GM19238 (cell line): Measurements from ENCODE around the gene MSL1.

Experiments used
- DNase-seq: peaks from one replicate; pipeline ENCODE4 v3.0.0; 2011; ENCODE audit warnings: low spot score; ENCODE audit not compliant: insufficient read length

The MSL1 gene

DNA sequence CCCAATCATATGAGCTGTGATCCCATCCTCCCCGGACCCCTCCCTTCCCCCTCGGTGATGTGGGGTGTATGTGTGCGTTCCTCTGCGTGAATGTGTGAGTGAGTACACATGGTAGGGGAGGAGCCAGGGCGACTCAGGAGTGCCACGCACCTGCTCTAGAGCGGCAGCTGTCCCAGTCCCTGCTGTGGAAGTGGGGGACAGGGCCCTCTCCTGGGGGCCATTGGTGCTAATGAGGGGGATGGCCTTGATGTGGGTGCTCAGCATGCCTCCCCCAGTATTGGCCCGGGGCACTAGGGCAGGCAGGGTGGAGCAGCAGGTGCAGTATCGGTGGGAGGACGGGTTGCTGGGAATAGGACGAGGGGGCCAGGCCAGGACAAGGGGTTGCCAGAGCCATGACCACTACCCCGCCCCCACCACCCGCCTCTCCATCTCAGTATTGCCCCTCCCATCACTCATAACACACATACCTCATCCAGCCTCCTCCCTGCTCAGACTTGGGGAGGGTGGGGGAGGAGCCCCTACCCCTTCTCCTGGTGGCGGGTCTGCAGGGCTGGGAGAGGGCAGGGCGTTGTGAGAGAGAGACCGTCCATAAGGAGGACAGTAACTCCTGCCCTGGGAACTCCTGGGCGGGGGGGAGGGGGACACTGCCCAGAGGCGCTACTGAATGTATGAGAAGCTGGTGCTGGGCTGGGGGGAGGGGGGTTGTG, 29.9 kb upstream of the MSL1 start:
- no peak for DNase-seq

DNA sequence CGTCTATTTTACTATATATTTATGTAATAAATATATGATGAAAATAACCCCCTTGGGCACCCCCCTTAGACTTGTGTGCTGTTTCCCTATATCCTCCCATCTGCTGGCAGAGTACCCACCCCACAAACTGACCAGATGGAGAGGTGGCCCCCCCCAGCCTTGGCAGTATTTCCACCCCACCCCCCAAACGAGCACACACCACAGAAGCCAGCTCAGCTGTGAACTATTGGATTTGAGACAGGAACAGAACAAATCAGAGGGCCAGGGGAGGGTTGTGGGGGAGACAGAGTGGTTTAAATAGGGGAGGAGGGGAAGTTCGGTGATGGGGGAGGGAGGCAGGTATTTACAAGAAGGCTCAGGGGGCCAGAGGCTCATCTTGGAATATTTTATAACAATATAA, 29.2 kb upstream of the MSL1 start:
- no peak for DNase-seq

DNA sequence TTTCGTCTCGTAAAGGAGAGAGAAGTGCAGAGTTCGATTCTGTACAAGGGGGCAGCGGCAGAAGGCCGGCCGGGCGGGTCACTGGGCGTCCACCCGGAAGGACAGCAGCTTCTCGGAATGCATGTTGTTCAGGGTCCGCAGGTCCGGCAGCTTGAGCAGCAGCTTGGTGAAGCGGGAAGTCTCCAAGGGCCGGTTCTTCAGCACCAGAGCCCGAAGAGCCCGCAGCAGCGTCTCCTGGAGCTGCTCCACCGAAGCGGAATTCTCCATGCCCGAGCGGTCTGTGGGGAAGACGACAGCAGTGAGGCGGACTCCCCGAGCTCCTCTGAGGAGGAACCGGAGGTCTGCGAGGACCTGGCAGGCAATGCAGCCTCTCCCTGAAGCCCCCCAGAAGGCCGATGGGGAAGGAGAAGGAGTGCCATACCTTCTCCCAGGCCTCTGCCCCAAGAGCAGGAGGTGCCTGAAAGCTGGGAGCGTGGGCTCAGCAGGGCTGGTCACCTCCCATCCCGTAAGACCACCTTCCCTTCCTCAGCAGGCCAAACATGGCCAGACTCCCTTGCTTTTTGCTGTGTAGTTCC, 28.7 kb upstream of the MSL1 start:
- no peak for DNase-seq

DNA sequence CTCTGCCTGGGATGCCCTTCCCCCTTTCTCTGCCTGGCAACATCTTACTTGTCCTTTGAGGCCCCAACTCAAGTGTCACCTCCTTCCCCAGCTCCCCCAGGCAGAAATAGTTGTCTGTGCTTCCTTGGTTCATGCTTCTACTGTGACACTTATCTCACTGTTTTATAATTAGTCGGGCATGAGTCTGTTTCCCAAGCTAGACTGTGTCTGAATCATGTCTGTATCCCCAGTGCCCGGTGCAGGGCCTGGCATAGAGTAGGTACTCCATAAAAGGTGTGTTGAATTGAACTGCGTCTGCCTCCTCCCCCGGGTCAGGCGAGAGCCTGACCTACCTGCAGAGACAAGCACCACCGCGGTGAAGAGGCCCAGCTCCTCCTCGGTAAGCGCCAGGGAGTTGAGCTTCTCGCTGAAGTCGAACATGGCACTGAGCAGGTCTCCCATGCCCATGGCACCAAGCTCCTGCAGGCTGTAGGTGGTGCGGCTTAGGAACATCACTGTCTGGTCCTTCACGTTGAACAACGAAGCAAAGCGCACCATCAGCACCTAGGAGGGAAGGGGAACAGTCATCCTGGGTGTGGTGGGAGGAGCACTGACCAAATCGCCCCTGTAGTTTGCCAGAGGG, 28.1 kb upstream of the MSL1 start:
- DNase-seq: no peak

- no peak for DNase-seq
Measured at GRCh38 chr17:40094874-40095273, 26.9 kb upstream of the MSL1 start.

DNA sequence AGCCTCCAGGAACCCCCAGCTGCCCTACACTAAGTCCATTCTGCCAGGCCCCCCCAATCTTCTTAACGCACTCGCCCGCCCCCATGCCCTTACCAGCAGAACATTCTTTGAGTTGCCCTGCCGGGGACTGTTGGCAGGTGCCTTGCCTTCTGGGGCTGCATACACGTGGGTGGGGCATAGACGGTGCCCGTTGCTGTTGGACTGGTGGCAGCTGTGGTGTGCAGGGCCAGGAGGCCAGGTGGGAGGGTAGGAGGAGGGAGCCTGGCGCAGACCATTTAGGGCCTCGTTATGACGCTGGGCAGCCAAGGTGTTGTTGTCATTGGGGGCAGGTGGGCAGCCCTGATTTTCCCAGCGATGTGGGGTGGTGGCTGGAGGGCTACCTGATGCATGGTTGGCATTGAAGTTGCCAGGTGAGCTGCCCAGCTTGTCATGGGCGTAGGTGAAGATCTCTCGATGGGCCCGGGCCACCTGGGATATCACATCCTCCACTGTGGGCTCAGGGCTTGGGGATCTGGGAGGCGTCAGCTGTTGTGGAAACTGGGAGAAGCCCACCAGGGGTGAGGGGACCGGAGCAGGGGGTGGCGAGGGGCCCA, 26.3 kb upstream of the MSL1 start:
- DNase-seq: no peak

GRCh38 chr17:40095944-40096791, 25.6 kb upstream of the MSL1 start:
- DNase-seq: peak; percentile 98

- DNase-seq: no peak
Measured at GRCh38 chr17:40097087-40097486, 24.7 kb upstream of the MSL1 start.

- no peak for DNase-seq
Measured at GRCh38 chr17:40097931-40098845, 23.6 kb upstream of the MSL1 start.

DNA sequence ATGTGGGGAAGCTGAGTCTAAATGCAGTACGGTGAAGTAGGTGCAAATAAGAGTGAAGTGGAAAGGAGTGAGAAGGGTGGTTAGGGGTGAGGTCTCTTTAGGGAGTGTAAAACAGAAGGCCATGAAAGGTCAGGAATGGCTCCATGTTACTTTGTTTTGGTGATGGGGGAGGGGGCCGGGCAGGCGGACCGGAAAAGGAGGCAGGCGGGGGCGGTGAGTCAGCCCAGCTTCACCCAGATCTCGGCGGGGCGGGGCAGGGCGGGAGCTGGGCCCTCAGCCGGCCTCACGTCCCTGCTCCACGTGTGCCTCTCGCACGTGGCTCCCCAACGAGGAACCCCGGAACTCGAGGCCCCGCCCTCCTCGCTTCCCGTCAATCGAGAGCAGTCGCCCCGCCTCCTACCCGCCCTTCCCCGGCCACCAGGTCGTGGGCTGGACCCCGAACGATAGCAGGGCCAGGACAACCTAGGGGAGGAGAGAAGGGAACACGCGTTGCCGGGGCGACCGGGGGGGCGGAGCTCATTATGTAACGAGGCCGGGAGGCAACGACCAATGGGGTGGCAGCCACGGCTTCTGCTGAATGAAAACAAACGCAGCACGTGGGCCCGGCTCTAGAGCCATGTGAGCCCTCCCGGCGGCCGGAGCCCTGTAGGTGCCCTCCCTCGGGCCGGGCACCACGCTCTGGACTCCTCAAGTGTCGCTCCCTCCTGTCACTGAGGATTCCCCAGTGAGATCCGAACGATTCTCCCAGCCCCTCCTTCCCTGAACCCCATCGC, 22.7 kb upstream of the MSL1 start:
- DNase-seq: peak; percentile 81

GRCh38 chr17:40099619-40100418, 22.0 kb upstream of the MSL1 start:
- no peak for DNase-seq

GRCh38 chr17:40100419-40100668, 21.4 kb upstream of the MSL1 start, which contains the start of gene NR1D1:
TSS of gene NR1D1 (minus strand) at chr17:40100589. CDS start at chr17:40100094, 495 bp downstream.
- DNase-seq: no peak

- DNase-seq: peak; percentile 68
Measured at GRCh38 chr17:40100669-40101366, 21.0 kb upstream of the MSL1 start.

GRCh38 chr17:40101367-40102210, 20.2 kb upstream of the MSL1 start:
- DNase-seq: no peak

DNA sequence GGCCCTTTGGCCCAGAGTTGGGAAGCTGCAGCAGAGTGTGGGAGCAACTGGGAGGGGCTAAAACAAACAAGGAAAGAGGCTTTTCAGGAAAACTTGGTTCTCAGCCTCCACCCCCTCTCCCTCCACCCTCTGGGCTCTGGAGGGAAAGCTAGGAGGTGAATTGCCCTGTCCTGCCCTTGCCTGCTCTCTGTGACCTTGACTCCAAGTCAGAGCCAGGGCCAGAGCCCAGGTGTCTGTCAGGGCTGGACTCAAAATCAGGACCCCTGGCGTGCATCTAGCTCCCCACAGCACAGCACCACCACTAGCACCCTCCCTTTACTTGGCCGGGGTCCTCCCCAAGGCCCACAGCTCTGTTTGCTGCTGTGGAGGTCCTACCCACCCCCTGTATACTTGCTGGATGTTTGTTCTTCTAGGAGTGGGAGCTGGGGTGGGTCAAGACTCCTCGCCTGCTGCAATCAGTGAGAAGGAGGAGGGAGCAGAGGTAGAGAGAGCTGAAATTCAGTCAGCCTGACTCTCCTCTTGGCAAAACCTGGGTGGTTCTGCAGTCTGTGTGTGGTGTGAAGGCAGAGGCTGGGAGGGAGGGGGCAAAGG, 18.6 kb upstream of the MSL1 start:
- DNase-seq: no peak

- no peak for DNase-seq
Measured at GRCh38 chr17:40103688-40104087, 18.1 kb upstream of the MSL1 start.
